Endothelial cell of umbilical vein (primary cell): ENCODE measurements around the gene BCL11A. TPM values are rescaled to one million over a fixed set of nuclear protein-coding genes. Genes with fewer than 3 reads are reported as not detected.

Source experiments
- BruUV-seq: library from RNA; stranded (reverse); fragments of 400-500 nt; replicated peaks from 2 replicates; lab custom pipeline; 2021; lab: Mats Ljungman, UMichigan
- CTCF ChIA-PET: fragments of 300-600, 350-600 bp; sonication (Branson Sonifier 250); formaldehyde crosslinking; loops from one replicate; lab custom pipeline; 2021; ENCODE audit warnings: antibody characterized with exemption, inconsistent platforms; lab: Charles Lee
- POLR2A ChIA-PET: fragments of 300-600, 350-600 bp; sonication (Branson Sonifier 250); formaldehyde crosslinking; loops from one replicate; lab custom pipeline; 2021; ENCODE audit warnings: antibody characterized with exemption, inconsistent platforms; lab: Charles Lee
- DNase-seq: peaks from one replicate; pipeline ENCODE4 v3.0.0-alpha.2; 2011; ENCODE audit warnings: low read depth, low spot score
- FAIRE-seq: peaks from 2 replicates; lab custom pipeline; 2011; peaks lifted over from hg19 to GRCh38; lab: Jason Lieb, UNC
- H2AFZ ChIP-seq: 2 replicates; pipeline ENCODE4 v1.6.0; 2012; ENCODE audit warnings: low read depth, low read length, control low read depth, inconsistent platforms
- H3K27ac ChIP-seq: 2 replicates; pipeline ENCODE4 v1.5.1; 2011; ENCODE audit warnings: low read depth, mild to moderate bottlenecking, control low read depth, low read length, moderate library complexity; ENCODE audit not compliant: insufficient read depth
- H3K27me3 ChIP-seq, 2 experiments: 2 replicates each; pipeline versions ENCODE4 v1.6.0 to v1.6.1; 2011; ENCODE audit warnings: low read length in 2 of 2, mixed read lengths in 1 of 2; ENCODE audit not compliant: control insufficient read depth in 2 of 2, insufficient read depth in 2 of 2
- H3K36me3 ChIP-seq, 2 experiments: 2 replicates in 1 of 2; 3 replicates in 1 of 2; pipeline ENCODE4 v1.5.1; 2011; ENCODE audit warnings: low read length in 2 of 2, mild to moderate bottlenecking in 1 of 2, moderate library complexity in 1 of 2; ENCODE audit not compliant: control insufficient read depth in 2 of 2, insufficient read depth in 2 of 2; ENCODE audit errors: extremely low read depth in 1 of 2
- H3K4me1 ChIP-seq: 3 replicates; pipeline ENCODE4 v1.5.1; 2011; ENCODE audit warnings: mild to moderate bottlenecking, low read length; ENCODE audit not compliant: control insufficient read depth, insufficient read depth; ENCODE audit errors: extremely low read depth
- H3K4me2 ChIP-seq: 2 replicates; pipeline ENCODE4 v1.6.1; 2011; ENCODE audit warnings: low read length, control low read depth, mixed read lengths; ENCODE audit not compliant: insufficient read depth
- H3K4me3 ChIP-seq, 3 experiments: fragments of 200-600 bp in 1 of 3; sonication (generic), shearing (Covaris generic) in 1 of 3; replicated peaks in 1 of 3; 2 replicates each; pipeline ENCODE4 v1.5.1; 2011 to 2016; ENCODE audit warnings: control low read depth in 3 of 3, low read length in 3 of 3, mild to moderate bottlenecking in 2 of 3, inconsistent platforms in 1 of 3, low read depth in 1 of 3, moderate library complexity in 1 of 3; ENCODE audit not compliant: insufficient read depth in 1 of 3
- H3K79me2 ChIP-seq: 2 replicates; pipeline ENCODE4 v1.6.0; 2012; ENCODE audit warnings: low read length, inconsistent platforms; ENCODE audit not compliant: control insufficient read depth, insufficient read depth
- H3K9ac ChIP-seq: replicated peaks from 2 replicates; pipeline ENCODE3; 2011; ENCODE audit warnings: low read length, control low read depth; ENCODE audit not compliant: insufficient read depth; ENCODE audit errors: extremely low read depth
- H3K9me1 ChIP-seq: replicated peaks from 3 replicates; pipeline ENCODE4 v1.6.0; 2011; ENCODE audit warnings: mild to moderate bottlenecking, low read length; ENCODE audit not compliant: control insufficient read depth, insufficient read depth; ENCODE audit errors: extremely low read depth
- H3K9me3 ChIP-seq: replicated peaks from 2 replicates; pipeline ENCODE4 v1.5.1; 2012; ENCODE audit warnings: low read length, inconsistent platforms; ENCODE audit not compliant: control insufficient read depth, insufficient read depth
- H4K20me1 ChIP-seq: replicated peaks from 2 replicates; pipeline ENCODE3; 2011; ENCODE audit warnings: mild to moderate bottlenecking, low read length; ENCODE audit not compliant: control insufficient read depth, insufficient read depth; ENCODE audit errors: extremely low read depth
- EZH2 ChIP-seq: IDR thresholded peaks from 2 replicates; pipeline ENCODE4 v1.6.1; 2012; ENCODE audit warnings: borderline replicate concordance, low read depth, mild to moderate bottlenecking, moderate library complexity, low read length, inconsistent platforms; ENCODE audit not compliant: severe bottlenecking
- FOS ChIP-seq: IDR thresholded peaks from 2 replicates; pipeline ENCODE4 v1.6.1; 2011; ENCODE audit warnings: mild to moderate bottlenecking, low read length, moderate library complexity, borderline replicate concordance; ENCODE audit not compliant: insufficient read depth
- GATA2 ChIP-seq: IDR thresholded peaks from 2 replicates; pipeline ENCODE4 v1.7.0; 2011; ENCODE audit warnings: low read depth, mild to moderate bottlenecking, moderate library complexity, mixed read lengths, low read length; ENCODE audit not compliant: insufficient read length, insufficient read depth
- JUN ChIP-seq: IDR thresholded peaks from 2 replicates; pipeline ENCODE4 v1.6.1; 2011; ENCODE audit warnings: borderline replicate concordance, low read depth; ENCODE audit not compliant: insufficient read length, insufficient read depth
- MYC ChIP-seq: IDR thresholded peaks from one replicate; pipeline ENCODE4 v1.6.1; 2011; ENCODE audit warnings: mild to moderate bottlenecking, low read depth, low read length
- POLR2A ChIP-seq: IDR thresholded peaks from 2 replicates; pipeline ENCODE4 v1.6.1; 2012; ENCODE audit warnings: low read depth, mild to moderate bottlenecking, control low read depth, low read length
- POLR2AphosphoS5 ChIP-seq: IDR thresholded peaks from 2 replicates; pipeline ENCODE4 v1.6.1; 2012; ENCODE audit warnings: low read depth, mild to moderate bottlenecking, control low read depth, low read length, moderate library complexity; ENCODE audit not compliant: insufficient read depth
- dilution Hi-C: fragments of 300-500 bp; cut with MboI; formaldehyde crosslinking; loops from one replicate; pipeline ENCODE4 v1.15.0; 2019; ENCODE audit warnings: low sequenced_read_pairs; ENCODE audit not compliant: extremely low pct_ligation_motif_present
- intact Hi-C: fragments of 100-400 bp; cut with micrococcal nuclease; formaldehyde crosslinking; loops from one replicate; pipeline ENCODE4 v1.10.0; 2022
- polyA plus RNA-seq, 4 experiments: library from polyadenylated mRNA; depleted of rRNA in 3 of 4; stranded (reverse) in 3 of 4; unstranded in 1 of 4; fragments of >200 nt; gene quantifications; 2 replicates each; pipeline versions ENCODE4 v1.2.1 to v1.2.3, GENCODE V29; 2011 to 2012; ENCODE audit warnings: missing spikeins in 1 of 4
- total RNA-seq: library from RNA; stranded (reverse); gene quantifications from 2 replicates; pipeline ENCODE4 v1.2.3, GENCODE V29; 2021
- TF ChIP-seq, protein P1 (sequence below), 2 donors: IDR thresholded peaks; 1 replicate in 1 of 2; 2 replicates in 1 of 2; pipeline ENCODE4 v1.5.1; 2011; ENCODE audit warnings: low read length in 2 of 2, mild to moderate bottlenecking in 2 of 2, moderate library complexity in 2 of 2, control low read depth in 1 of 2, inconsistent platforms in 1 of 2, low read depth in 1 of 2; ENCODE audit not compliant: insufficient read depth in 1 of 2; ENCODE audit errors: extremely low read depth in 1 of 2
- TF ChIP-seq, protein P2 (sequence below): IDR thresholded peaks from 2 replicates; pipeline ENCODE4 v1.6.1; 2011; ENCODE audit not compliant: insufficient read depth, insufficient read length

The BCL11A gene
- total and polyA plus RNA-seq, 2 donors (not counting 3 experiments of a cell fraction or from before 2014, with no cell fraction given), result 0.12 to 0.88 TPM

DNA sequence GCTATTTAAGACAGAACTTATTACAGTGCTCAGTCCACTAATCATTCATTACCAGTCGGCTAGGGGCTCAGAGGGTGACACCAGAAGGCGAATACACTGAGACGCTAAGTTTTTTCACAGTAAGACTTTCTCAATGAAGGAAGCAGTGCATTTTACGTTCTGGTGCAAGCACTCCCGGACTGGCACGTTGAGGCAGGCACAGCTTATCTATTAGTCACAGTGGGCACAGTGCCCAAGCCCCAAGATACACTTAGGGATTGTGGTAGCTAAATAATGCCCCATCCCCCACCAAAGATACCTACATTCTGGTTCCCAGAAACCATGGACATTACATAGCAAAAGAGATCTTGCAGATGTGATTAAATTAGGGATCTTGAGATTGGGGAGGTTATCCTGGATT is 32.6 kb upstream of the BCL11A start:
- no peak for FAIRE-seq
- Histone ChIP-seq H3K9ac (no peak overlapping the region), H3K27ac (no peak overlapping the region), H3K4me1 (no peaks in the 10 kb centered on the region), H2AFZ (no peak overlapping the region), H4K20me1 (no peaks in the 10 kb centered on the region), H3K79me2 (no peaks in the 10 kb centered on the region), H3K9me1 (no peaks in the 10 kb centered on the region), H3K36me3 (no peaks in the 10 kb centered on the region), H3K4me3 (no peak overlapping the region), H3K4me2 (no peak overlapping the region), H3K27me3 (peaks cover 0 to 2% of the 10 kb centered on the region in 2 experiments), H3K9me3 (no peaks in the 10 kb centered on the region)
- no TSS peak for BruUV-seq
- TF ChIP-seq MYC (no peak), POLR2A (no peak), FOS (no peak), EZH2 (no peak), JUN (no peak), POLR2AphosphoS5 (no peak), GATA2 (no peak)
- TF ChIP-seq, protein P1, sequence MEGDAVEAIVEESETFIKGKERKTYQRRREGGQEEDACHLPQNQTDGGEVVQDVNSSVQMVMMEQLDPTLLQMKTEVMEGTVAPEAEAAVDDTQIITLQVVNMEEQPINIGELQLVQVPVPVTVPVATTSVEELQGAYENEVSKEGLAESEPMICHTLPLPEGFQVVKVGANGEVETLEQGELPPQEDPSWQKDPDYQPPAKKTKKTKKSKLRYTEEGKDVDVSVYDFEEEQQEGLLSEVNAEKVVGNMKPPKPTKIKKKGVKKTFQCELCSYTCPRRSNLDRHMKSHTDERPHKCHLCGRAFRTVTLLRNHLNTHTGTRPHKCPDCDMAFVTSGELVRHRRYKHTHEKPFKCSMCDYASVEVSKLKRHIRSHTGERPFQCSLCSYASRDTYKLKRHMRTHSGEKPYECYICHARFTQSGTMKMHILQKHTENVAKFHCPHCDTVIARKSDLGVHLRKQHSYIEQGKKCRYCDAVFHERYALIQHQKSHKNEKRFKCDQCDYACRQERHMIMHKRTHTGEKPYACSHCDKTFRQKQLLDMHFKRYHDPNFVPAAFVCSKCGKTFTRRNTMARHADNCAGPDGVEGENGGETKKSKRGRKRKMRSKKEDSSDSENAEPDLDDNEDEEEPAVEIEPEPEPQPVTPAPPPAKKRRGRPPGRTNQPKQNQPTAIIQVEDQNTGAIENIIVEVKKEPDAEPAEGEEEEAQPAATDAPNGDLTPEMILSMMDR (IDR thresholded peaks at IDR 0.05; ENCODE audit: extremely low read depth in 1 of 2, insufficient read depth in 1 of 2, low read depth in 1 of 2, low read length in 2 of 2), result no peak
- TF ChIP-seq, protein P2, sequence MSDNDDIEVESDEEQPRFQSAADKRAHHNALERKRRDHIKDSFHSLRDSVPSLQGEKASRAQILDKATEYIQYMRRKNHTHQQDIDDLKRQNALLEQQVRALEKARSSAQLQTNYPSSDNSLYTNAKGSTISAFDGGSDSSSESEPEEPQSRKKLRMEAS, result no peak
- no peak for DNase-seq
- CTCF ChIA-PET, result no interaction called here
- intact Hi-C loops, result no loop called here
- dilution Hi-C loops, result no loop called here
- POLR2A ChIA-PET, result no interaction called here
